HUES6 (cell line): ENCODE data around the gene MYEOV.

ENCODE experiments used
- H3K27ac ChIP-seq: 2 replicates; pipeline ENCODE4 v1.7.0; 2013; ENCODE audit warnings: low read depth, mild to moderate bottlenecking, low read length, inconsistent platforms
- H3K27me3 ChIP-seq: 2 replicates; pipeline ENCODE4 v1.6.1; 2013; ENCODE audit warnings: low read length; ENCODE audit not compliant: control insufficient read depth, insufficient read depth
- H3K36me3 ChIP-seq: 2 replicates; pipeline ENCODE4 v1.6.1; 2013; ENCODE audit warnings: low read length; ENCODE audit not compliant: control insufficient read depth, insufficient read depth
- H3K4me1 ChIP-seq: 2 replicates; pipeline ENCODE4 v1.6.1; 2013; ENCODE audit warnings: low read length; ENCODE audit not compliant: control insufficient read depth, insufficient read depth
- H3K4me3 ChIP-seq: 2 replicates; pipeline ENCODE4 v1.5.1; 2013; ENCODE audit warnings: low read depth, low read length
- H3K9ac ChIP-seq: one replicate; pipeline ENCODE4 v1.6.1; 2013; ENCODE audit warnings: mild to moderate bottlenecking, low read length
- H3K9me3 ChIP-seq: 2 replicates; pipeline ENCODE4 v1.6.1; 2013; ENCODE audit warnings: low read depth, low read length; ENCODE audit not compliant: control insufficient read depth, insufficient read depth

Gene MYEOV

DNA sequence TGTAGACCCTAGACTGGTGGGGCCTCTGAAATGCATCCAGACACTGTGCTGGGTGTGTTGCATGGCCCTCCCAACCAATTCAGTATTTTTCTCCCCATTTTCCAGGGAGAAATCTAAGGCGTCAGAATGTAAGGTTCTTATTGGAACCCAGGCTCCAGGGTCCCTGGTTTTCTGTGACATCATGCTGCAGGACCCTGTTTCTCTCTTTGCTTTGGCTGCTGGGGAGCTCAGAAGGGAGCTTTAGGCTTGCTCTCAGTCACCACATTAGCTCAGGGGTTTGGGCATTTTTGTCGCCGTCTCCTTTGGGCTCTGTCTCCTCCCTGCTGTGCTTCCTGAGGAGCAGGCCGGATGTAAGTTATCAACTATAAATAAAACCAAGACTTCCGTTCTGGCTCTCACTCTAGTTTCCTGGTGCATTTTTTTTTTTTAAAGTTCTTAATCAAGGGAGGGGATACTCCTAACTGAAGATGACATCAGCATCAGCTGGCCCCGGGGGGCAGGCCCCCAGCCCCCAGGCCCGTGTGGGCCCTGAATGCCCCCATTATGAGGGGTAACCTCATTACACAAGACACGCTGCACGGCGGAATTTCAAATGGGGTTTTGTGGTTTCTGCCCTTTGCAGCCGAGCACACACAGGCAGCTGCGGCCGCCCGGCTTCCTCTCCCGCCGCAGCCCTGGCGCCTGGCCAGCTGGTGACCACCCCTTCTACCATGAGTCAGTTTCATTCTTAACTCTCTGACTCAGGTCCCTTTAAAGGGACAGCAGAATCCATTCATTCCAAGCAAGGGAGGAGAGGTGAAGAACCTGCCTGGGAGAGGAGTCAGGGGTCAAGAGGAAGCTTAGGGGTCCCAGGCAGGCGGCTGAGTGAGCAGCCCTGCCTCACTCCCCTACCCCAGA, 3.2 kb downstream of the MYEOV start:
- Histone ChIP-seq H3K9me3 (no peaks in the 10 kb centered on the region), H3K27ac (no peak overlapping the region), H3K4me3 (no peak overlapping the region), H3K4me1 (peaks cover 39% of the 10 kb centered on the region), H3K9ac (no peak overlapping the region), H3K36me3 (no peaks in the 10 kb centered on the region), H3K27me3 (no peaks in the 10 kb centered on the region)

DNA sequence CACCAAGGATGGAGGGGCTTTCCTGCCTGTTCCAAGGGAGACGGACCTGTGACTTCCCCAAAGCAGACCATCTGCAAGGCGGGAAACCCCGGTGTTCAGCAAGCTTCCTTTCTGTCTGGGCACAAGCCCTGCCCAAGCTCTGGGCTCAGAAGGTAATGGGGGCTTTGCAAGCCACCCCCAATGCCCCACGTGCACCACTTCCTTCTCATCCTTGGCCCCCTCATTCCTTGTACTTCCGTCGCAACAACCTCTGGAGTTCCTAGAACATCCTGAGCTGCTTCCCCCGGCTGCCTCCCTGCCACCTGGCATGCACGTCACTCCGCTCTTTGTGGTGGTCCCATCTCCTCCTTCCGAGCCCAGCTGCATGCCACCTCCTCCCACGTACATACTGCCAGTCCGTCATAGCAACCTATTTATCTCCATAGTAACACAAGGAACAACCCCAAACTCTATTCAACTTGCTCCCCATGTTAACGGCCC, 3.9 kb downstream of the MYEOV start:
- Histone ChIP-seq H3K4me3 (no peak overlapping the region), H3K36me3 (no peaks in the 10 kb centered on the region), H3K9me3 (no peaks in the 10 kb centered on the region), H3K27ac (no peak overlapping the region), H3K9ac (no peak overlapping the region), H3K27me3 (no peaks in the 10 kb centered on the region), H3K4me1 (peaks cover 39% of the 10 kb centered on the region)

DNA sequence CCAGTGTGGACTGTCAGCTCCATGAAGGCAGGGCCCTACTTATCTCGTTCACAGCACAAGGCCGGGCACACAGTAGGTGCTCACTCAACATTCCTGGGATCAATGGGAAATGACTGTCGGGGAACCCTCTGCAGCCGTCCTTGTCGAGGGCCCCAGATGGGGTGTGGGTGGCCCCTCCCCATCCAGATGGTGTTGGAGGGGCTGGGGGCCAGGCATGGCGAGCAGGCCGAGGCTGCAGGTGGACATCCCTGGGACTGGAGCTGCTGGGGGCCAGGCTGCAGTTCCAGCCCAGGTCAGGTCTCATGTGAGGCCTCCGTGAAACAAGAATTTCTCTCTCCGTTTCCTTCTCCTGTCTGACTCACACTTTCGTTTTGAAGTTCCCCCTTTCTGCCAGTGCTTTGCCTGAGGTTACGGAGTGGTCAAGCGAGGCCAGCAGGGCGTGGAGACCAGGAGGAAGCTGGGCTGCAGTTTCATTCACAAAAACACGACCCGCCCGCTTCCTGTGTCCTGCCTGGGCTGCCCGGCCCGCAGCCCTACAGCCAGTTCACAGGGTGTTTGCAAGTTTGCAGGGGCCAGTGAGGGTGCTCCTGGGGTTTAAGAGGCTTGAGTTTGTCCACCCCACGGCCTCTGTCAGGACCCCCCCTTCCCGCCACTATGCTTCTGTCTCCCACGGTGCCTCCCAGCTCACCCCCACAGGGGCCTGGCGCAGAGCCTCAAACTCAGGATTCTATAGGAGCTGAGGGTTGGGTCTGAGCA, 4.5 kb downstream of the MYEOV start:
- H3K4me3 ChIP-seq, result no peak overlapping the region
- H3K4me1 ChIP-seq, result peaks cover 33% of the 10 kb centered on the region

DNA sequence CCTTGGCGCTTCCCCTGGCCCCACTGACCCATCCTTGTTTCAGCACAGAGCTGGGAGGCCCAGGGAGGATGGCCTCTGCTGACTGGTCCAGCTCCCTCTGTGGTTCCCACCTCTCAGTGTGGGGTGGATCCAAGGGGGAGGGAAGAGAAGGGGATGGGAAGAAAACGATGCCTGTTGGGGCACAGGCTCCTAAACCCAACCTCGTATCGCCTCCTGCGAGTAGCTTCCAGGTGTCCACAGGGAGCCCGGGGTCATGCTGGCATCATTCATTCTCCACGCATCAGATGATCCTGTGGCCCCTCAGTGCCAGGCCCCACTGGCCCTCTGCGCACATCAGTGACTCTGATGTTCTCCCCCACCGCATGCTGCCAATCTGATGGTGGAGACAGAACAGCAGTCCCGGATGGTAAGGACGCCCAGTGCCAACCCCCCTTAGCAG, 5.1 kb downstream of the MYEOV start:
- Histone ChIP-seq H3K9ac (no peak overlapping the region), H3K27ac (no peak overlapping the region; the same call in 1 of the 2 replicates), H3K4me1 (peaks cover 29% of the 10 kb centered on the region), H3K36me3 (no peaks in the 10 kb centered on the region), H3K9me3 (no peaks in the 10 kb centered on the region), H3K4me3 (no peak overlapping the region), H3K27me3 (no peaks in the 10 kb centered on the region)

More for the DNA sequence above, 4.5 kb downstream of the MYEOV start:
- H3K36me3 ChIP-seq, result no peaks in the 10 kb centered on the region
- H3K9me3 ChIP-seq, result no peaks in the 10 kb centered on the region
- H3K27ac ChIP-seq, result no peak overlapping the region; the same call in 1 of the 2 replicates
- H3K27me3 ChIP-seq, result no peaks in the 10 kb centered on the region
- peak overlapping the region; percentile 21 for H3K9ac ChIP-seq

DNA sequence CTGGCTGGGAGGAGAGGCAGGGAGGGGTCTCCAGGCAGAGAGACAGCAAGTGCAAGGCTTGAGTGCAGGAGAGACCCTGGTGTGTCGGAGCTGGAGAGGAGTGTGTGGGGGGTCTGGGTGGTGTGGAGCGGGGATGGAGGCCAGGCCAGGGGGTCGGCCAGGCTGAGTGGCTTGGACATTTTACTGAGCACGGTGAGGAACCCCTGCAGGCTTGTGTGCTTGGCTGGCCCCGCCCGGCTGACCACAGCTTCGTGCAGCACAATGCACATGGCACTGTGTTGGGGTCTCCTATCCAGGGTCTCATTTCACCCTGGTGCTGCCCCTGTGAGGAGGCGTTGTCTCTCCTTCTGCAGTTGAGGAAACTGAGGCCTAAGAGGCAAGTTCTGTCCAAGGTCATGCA, 5.6 kb downstream of the MYEOV start:
- Histone ChIP-seq H3K9me3 (no peaks in the 10 kb centered on the region), H3K4me1 (peaks cover 26% of the 10 kb centered on the region; the same call in 1 of the 2 replicates), H3K27me3 (no peaks in the 10 kb centered on the region), H3K4me3 (no peak overlapping the region), H3K36me3 (no peaks in the 10 kb centered on the region), H3K9ac (no peak overlapping the region), H3K27ac (no peak overlapping the region)

DNA sequence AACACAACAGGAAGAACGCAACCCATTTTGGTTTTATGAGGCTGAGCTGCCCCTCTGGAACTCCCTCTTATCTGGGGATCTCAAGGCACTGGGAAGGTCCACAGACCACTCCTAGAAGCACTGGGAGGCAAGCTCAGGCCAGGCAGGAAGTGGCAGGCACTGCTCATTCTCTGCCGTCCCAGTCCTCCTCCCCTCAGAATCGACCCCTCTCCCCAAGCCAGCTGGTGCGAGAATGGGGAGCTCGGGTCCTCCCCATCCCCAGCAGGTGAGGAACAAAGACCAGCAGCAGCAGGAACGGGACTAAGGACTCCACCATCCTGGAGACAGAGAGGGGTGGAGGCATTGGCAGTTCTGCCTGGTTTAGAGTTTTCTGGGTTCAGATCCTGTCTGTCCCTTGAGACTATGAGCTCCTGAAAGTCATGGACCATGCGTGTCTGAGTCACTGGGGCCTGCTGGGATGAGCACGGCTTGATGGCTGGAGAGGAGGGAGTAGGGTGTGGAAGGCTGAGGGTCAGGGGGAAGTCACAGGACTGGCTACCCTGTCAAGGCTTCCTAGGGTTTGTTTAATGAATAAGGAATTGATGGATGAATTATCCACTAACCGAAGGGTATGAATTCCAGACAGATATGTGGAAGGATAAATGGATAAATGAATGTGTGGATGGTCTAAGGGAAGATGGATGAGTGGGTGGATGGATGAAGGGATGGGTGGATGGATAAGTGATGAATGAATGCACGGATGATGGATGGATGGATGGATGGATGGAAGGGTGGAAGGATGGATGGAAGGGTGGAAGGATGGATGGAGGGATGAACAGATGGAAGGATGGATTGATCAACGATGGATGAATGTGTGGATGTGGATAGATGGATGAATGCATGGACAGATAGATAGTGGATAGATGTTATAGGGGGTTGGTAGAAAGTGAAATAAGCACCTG, 6.4 kb downstream of the MYEOV start:
- Histone ChIP-seq H3K4me1 (peaks cover 26% of the 10 kb centered on the region; the same call in 1 of the 2 replicates), H3K9me3 (no peaks in the 10 kb centered on the region), H3K27ac (no peak overlapping the region), H3K27me3 (no peaks in the 10 kb centered on the region), H3K9ac (no peak overlapping the region), H3K36me3 (no peaks in the 10 kb centered on the region), H3K4me3 (no peak overlapping the region)

DNA sequence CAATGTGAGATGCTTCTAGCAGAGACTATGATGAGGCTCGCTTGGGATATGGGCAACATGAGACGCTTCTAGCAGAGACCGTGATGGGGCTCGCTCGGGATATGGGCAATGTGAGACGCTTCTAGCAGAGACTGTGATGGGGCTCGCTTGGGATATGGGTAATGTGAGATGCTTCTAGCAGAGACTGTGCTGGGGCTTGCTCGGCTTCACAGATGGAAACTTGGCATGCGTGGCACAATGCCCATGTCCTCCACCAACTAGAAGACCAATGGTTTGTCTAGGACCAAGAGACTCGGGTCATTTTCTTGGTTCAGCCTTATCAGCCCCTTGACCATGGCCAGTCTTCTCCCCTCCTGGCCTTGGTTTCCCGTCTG, 7.1 kb downstream of the MYEOV start:
- Histone ChIP-seq H3K4me3 (no peak overlapping the region), H3K4me1 (peaks cover 26% of the 10 kb centered on the region; the same call in 1 of the 2 replicates), H3K9me3 (no peaks in the 10 kb centered on the region), H3K9ac (no peak overlapping the region), H3K27me3 (no peaks in the 10 kb centered on the region), H3K27ac (no peak overlapping the region), H3K36me3 (no peaks in the 10 kb centered on the region)

DNA sequence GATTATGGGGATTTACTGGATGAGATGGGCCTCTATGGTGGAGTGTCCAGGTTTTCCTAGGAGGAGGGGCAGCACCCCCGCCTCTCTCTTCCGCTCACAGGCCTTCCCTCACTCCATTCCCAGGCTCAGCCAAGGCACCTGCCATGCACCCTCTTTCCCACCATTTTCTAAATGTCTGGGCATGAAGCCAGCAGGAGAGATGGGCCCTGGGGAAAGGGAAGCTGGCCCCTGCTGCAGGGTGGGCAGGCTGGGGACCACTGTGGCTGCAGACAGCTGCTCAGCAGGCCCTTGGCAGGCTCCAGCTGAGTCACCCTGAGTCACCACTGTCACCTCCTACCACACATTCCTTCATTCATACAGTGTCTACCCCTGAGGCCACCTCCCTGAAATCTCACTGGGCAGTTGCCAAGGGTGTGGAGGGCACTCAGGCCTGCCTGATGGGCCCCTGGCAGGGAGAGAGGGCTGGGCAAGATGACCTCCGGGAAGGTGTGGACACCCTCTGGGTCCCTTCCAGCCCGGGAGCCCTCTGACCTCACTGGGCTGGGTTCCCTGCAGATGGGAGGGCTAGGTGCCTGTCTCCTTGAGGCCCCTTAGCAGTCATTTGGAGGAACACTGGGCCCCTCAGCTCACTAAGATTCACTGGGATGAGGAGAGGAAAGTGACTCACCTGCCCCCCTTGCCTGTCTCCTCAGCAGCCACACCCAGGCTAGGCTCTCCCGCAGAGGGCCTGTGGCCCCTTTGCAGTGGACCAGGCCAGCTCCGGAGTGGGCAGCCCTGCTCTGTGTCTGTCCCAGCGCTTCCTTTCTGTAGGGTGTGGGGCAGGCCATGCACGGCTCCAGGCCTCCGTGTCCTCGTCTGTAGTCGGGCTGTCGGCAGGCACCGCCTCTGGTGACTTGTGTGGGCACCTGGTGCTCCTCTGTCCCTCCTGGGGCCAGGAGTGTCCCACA, 7.8 kb downstream of the MYEOV start:
- Histone ChIP-seq H3K27me3 (no peaks in the 10 kb centered on the region), H3K4me3 (no peak overlapping the region), H3K27ac (no peak overlapping the region)

DNA sequence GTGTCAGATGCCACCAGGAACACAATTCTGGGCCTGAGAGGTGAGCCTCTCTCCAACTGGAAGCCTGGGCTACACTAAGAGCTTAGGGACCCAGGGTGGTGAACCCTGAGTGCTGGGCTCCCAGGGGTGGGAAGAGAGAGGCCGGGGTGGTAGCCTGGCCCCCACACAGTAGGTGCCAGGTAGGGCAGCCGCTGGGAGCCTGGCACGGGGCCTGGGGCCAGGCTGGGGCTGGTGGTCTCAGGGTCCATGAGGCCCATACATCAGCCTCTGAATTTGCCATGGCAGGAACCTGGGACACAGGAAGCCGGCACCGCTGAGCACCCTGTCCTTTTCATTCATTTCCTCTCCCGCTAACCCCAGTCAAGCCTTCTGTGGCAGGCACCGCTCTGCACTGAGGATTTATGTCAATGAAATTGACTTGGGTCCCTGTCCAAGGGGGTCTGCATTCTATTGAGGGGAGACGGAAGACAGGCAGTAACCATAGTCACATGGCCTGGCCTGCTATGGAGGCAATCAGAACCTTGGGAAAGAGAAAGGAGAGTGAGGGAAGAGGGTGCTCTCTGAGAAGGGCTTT, 8.6 kb downstream of the MYEOV start:
- Histone ChIP-seq H3K4me1 (peaks cover 25% of the 10 kb centered on the region; the same call in 1 of the 2 replicates), H3K36me3 (no peaks in the 10 kb centered on the region), H3K27ac (no peak overlapping the region), H3K9ac (no peak overlapping the region), H3K9me3 (no peaks in the 10 kb centered on the region), H3K4me3 (no peak overlapping the region), H3K27me3 (no peaks in the 10 kb centered on the region)

More for the DNA sequence above, 7.8 kb downstream of the MYEOV start:
- Histone ChIP-seq H3K9ac (no peak overlapping the region), H3K36me3 (no peaks in the 10 kb centered on the region), H3K4me1 (peaks cover 26% of the 10 kb centered on the region; the same call in 1 of the 2 replicates), H3K9me3 (no peaks in the 10 kb centered on the region)
